HG02623 (cell line): ENCODE measurements around the gene IL1F10.

Source experiments
- ATAC-seq: cut with Tn5 transposase; IDR thresholded peaks from one replicate; pipeline ENCODE4 v1.9.1; 2021; ENCODE audit warnings: moderate library complexity; ENCODE audit not compliant: unreplicated experiment

The IL1F10 gene

DNA sequence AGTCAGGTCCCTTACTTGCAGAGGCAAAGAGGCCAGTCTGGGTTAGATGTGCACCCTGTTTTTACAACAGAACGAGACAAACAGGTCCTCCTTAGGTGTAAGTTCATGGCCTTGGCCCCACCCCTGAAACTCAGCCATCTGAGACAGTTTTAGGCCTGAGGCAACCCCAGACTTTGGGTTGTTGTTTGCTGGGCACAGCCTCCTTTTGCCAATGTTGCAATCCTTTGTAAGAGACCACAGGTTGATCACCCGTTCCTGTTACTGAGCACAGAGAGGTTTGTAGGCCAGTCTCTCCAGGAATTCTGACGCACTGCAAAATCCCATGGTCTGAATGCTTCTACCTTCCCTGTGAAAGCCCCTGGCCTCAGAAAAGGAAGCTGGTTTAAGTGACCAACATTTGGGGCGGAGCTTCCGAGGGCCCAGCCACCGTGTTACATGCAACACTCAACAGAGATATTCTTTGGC, 44.1 kb downstream of the IL1F10 start:
- ATAC-seq: no peak

DNA sequence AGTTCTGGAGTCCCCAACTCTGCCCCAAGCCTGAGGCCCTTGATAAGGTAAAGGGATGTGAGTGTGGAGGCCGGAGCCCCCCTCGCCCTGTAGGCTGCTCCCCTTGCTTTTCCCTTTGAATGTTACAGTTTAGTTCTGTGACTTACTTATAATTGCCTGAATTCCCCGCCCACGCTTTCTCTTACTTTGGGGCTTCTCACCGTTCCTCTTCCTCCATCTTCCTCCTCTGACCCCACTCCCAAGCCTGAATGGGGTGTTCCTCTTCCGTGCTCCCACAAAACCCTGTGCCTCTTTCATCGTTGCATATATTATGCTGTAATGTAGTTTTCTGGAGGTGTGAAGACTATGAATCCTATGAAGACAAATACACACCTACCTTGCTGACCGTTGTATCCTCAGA, 44.7 kb downstream of the IL1F10 start:
- ATAC-seq: no peak

DNA sequence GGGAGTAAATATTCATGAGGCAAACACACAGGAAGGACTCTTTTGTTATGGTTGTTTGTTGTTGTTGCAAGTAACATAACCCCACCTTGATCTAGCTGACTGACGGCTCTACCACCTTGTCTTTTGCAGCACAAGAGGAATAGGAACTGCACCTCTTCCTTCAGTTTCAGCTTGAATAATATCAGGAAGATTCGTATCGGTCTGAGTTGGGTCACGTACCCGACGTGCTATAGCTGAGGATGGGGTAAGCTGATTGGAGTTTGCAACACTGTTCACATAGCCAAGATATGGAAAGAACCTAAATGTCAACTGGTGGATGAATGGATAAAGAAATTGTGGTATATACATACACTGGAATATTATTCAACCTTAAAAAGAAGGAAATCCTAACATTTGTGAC, 45.1 kb downstream of the IL1F10 start:
- no peak for ATAC-seq

DNA sequence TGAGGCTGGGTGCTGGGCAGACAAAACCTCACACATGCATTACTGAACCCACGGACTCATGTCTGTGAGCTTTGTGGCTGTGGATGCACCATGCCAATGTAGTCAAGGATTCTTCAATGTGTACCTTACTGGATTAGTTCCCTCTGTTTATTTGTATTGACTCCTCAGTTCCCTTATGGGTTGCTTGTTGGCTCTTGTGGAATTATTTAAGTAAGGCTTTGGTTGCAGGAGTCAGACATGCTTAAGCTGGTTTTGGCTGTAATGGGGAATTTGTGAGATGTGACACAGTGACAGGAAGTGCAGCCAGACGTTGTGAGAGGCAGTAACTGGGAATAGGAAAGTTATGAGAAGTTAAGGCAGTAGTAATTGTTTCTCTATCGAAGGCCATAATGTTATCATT, 46.0 kb downstream of the IL1F10 start:
- no peak for ATAC-seq

DNA sequence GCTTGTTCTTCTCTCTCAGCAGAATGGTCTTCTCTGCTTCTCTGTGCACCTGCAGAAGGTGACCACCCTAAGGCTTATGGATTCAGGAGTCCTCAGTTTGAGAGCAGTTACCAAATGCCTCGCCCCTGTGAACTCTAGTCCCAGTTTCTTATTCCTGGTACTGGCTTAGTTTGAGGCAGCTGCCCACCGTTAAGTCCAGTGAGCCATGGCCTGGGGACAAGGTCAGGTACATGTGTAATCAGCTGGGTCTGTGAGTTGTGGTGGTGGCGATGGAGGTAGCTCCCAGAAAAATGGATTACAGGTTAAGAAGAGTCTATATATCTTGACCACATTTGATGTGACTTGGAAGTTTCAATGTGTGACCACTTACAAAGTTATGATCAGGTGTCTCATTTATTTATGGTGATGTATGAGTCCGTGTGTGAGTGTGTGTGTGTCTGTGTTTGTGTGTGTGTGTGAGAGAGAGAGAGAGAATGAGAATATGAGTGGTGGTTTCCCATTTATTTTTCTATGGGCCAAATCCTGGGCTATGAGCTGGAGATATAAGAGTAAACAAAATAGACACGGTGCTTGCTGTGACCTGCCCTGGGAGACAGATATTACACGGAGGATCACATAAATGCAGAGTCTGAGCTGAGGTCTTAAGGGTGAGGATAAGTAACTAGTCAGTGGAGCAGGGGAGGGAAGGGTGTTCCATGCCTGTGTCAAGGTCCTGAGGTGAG, 46.6 kb downstream of the IL1F10 start:
- ATAC-seq: no peak

DNA sequence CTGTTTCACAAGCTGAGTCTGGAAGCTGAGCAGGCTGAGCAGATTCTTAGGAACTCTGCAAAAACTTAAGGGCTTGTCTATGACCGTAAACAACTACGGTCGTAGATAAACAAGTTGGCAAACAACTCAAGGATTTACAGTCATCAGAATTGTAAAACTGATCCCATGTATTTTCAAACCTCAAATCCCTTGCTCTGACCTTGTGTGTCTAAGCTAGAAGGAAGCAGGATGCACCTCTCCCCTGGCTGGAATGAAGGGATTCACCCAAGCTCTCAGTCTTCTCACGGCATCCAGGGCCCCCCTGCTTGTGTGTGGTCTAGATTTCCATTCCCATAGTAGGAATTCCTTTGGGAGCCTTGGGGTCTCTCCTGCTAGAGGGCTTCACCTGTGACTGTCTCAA, 47.2 kb downstream of the IL1F10 start:
- no peak for ATAC-seq

DNA sequence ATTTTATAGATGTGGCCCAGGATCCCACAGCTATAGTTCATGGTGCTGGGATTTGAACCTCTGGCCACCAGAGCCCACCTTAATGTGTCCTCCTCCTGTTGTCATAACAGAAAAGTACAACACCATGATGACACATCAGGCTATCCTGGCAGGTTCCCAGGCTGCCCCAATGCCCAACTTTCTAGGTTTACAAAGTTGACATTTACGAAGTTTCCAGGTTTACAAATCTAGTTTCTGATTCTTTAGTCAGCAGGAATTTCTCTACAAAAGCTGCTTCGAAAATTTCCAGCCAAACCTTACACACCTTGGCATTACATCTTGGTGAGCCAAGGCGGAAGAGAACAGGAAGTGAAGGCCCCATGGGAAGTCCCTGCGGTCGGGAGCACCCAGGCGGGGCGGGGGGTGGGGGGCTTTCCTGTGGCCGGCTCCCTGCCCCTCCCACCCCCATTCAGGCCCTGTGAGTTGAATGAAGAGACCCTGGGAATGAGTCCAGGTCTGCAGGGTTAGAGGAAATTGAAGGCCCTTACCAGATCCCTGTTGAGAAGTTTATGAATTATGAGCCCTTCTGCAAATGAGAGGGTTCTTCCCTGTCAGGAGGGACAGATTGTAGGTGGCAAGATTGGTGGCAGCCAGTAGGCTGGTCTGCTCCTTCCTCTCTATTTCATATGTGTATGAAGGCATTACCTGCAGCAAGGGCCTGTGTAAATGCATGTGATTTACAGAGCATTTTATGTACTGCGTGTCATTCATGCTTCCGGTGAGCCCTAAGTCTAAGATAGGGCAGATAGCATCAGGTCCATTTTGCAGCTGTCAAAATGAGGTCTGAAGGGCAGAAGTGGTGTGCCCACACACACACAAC, 48.6 kb downstream of the IL1F10 start:
- peak; percentile 48 for ATAC-seq

DNA sequence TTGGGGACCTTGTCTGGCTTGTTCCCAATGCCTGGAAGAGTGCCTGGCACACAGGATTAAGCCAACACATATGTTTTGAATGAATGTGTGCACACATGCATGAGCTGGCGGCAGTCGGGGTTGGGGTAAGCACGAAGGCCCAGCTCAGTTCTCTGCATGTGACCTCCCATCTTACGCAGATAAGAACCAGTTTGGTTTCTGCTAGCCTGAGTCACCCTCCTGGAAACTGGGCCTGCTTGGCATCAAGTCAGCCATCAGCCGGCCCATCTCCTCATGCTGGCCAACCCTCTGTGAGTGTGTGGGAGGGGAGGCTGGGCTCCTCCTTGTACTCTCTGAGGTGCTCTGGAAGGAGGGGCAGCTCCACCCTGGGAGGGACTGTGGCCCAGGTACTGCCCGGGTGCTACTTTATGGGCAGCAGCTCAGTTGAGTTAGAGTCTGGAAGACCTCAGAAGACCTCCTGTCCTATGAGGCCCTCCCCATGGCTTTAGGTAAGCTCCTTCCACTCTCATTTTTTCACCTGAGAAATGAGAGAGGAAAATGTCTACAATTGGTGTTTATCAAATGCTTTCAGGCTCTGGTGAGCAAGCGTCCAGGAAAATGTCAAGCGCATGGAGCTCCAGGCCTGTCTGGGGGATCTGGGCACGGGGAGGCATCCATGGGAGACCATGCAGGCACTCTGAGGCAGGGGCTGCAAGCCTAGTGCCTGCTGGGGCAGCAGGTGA, 49.9 kb downstream of the IL1F10 start:
- no peak for ATAC-seq

DNA sequence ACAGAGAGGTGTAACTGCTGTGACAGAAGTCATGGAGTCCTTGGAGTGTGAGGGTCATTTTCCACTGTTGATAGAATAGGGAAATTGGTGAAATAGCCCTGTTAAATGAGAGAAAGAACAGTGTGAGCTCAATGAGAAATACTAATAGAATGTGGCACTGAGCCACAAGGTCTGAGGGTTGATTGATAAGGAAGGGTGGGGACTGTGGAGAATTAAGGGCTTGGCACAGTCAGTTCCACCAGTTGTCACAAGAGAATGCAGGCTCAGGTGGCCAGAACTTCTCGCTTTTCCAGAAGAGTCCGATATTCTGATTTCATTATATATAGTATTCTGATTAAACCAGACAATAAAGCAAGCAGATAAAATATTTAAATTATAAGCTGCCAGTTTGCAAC, 50.5 kb downstream of the IL1F10 start:
- ATAC-seq: no peak

DNA sequence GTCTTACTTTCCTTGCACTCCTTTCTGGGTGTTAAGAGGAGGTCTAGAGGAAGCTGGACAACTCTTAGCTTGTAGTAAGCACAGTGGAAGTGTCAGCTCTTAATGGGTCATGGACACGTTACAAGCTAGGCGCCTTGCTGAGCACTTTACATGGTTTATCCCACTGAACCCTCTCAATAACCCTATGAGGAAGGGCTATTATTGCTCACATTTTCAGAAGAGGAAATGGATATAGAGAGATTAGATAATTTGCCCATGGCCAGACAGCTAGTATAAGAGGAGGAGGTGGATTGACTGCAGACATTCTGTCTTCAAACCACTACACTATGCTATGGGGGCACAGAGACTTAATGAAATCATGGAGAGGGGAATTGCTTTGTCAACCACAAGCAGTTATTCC, 51.3 kb downstream of the IL1F10 start:
- ATAC-seq: no peak

DNA sequence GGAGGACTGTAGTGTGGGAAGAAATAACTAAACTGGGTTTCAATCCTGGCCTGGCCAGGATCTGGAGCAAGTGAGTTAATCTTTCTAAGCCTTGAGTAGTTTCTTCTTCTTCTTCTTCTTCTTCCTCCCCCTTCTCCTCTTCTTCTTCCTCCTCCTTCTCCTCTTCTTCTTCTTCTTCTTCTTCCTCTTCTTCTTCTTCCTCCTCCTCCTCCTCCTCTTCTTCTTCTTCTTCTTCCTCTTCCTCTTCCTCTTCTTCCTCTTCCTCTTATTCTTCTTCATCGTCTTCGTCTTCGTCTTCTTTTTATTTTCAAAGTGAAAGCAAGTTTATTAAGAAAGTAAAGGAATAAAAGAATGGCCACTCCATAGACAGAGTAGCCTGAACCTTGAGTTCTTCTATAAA, 53.1 kb downstream of the IL1F10 start:
- ATAC-seq: no peak

DNA sequence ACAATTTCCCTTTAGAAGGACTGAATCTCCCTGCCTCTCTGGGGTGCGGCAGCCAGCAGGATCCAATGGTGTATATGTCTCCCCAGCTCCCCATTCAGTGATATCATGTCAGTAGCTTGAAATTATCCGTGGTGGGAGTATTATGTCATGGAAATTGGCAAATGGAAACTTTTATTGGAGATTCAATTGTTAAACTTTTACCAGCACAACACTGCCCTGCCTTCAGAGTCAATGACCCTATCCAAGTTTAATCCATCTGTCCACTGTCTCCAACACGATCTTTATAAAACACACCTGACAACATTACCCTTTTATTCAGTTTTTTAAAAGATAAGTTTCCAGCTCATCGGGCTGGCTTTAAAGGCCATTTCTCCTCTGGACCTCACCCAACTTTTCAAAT, 54.6 kb downstream of the IL1F10 start:
- ATAC-seq: no peak

DNA sequence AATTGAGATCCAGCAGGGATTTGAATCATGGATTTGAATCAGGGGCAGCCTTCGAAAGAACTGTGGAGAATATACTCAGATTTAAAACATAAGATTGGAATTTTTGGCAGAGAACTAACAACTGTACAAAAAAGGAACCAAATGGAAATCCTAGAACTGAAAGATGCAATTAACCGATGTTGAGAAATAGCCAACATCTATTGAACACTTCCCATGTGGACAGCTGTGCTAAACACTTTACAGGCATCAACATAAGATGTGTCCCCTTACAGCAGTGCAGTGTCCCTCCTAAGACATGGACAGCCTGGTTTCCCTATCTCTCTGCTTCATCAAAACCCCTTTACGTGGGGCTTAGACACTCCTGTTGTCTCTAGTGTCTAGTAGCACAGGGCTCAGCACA, 56.0 kb downstream of the IL1F10 start:
- ATAC-seq: no peak

DNA sequence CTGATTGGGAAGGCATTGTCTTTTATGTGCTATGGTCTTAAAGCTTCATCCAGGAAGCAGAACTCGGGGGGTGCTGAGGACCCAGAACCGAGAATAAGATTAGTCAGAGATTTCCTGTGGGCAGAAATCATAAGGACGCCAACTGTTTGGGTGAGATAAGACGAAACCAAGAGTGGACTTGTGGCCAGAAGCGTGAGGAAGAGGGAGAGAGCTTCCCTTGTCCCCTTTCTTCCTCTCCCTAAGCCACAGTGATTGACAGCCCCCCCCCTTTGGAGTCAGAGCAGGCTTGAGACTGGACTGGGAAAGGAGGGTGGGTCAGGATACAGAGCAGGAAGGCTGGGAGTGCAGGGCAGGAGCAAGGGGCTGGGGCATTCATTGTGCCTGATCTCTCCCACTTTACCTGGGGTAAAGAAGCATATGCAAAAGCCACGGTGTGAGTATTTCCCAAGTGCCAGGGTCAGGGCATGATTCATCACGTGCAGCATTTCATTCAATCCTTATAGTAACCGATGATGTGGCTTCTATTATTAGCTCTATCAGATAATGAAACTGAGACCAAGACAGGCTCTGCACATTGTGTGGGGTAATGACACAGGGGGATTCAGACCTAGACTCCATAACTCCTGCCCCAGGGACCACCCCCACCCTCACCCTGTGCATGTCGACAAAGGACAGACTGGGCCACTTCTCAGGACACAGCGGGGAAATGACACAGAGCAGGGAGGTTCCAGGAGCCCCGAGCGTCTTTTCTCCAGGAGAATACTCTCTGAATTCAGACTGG, 56.6 kb downstream of the IL1F10 start:
- peak; percentile 46 for ATAC-seq
